Tongue (tissue), 2 donors: ENCODE data around the gene GNB1L. TPM values are rescaled to one million over a fixed set of nuclear protein-coding genes. Genes with fewer than 3 reads are reported as not detected.

Experiments
- DNase-seq: peaks from one replicate; pipeline ENCODE4 v3.0.0-alpha.2; 2015
- total RNA-seq: library from RNA; depleted of rRNA; stranded (reverse); fragments of >200 nt; gene quantifications from one replicate; pipeline ENCODE4 v1.2.3, GENCODE V29; 2014

Gene GNB1L
- total RNA-seq, 1 donor from 2014 or later: 6.1 TPM

DNA sequence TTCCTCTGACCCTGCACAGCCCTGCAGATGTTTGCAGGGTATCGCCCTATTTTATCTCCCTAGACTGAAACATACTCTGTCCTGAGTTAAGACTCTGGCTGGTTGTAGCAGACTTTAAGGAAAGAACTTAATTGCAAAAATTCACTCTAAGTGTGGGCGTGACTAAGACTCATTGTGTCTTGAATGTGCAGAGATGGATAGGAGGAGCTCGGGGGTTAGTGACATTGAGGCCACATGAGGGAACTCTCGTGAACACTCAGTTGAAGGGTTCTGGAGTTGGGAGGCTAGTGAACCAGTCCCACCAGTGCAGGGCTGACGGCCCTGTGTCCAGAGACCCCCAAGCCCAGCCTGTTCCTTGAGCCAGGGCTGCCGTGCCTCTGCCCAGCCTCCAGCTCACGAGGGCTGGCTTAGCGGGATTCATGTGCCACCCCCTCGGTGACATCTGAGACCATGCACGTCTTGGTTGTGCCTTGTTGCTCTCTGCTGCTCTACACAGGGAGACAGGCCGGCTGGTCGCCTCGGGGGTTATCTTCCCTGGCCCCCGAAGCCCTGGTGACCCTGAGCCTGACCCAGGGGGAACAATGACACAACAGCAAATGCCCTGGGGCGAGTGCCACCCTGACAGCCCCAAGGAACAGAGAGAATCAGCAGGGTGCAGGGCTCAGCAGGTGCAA lies 105.5 kb downstream of the GNB1L start:
- DNase-seq: peak; percentile 67

DNA sequence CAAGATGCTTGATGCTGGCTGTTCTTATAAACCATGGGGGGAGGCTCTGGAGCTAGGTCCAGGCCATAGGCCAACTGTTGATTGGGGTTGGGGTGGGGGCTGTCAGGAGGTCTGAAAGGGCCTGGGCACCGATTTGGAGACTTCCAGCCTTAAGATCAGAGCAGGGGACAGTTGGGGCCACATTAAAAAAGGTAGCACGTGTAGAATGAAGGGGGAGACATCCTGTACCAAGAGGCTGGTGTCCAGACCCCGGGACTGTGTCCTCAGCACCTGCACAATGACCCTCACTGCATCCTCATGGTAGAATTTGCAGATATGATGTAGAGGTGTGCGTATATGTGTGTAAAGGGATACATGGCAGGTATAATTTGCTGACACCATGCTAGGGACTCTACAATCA lies 106.5 kb downstream of the GNB1L start:
- no peak for DNase-seq

DNA sequence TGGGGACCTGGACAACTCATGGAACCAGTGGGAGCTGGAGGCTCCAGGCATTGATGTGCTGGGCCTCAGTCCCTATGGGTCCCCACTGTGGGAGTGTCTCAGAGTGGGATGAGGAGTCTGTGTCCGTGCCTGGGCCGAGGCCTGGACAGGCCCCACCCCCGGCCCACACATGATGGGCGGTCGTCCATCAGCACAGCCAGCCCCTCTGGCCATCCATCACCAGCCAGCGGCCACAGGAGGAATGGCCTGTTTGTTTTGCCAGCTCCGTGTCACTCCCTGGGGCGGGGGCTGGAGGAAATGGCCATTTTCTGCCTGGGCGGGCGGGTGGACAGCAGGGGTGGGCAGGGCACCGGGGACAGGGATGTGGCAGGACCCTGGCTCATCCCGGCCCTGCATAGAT lies 107.1 kb downstream of the GNB1L start:
- no peak for DNase-seq

DNA sequence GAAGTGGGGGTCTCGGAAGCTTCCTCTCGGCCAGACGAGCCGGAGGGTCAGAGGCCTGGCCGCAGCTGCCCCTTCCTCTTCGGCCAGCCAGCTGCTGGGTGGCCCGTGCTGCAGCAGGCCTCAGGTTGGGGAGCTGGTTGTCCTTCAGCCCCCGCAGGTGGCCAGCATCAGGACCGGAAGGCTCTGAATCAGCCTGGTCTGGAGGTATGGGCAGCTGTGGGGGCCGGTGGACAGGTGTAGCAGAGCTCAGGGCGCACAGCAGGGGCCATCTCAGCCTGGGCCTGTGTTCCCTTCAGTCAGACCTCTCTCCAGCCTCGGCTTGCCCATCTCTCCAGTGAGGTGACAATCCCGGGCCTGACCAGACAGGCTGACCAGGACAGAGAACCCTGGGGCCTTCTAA lies 107.9 kb downstream of the GNB1L start:
- DNase-seq: no peak

DNA sequence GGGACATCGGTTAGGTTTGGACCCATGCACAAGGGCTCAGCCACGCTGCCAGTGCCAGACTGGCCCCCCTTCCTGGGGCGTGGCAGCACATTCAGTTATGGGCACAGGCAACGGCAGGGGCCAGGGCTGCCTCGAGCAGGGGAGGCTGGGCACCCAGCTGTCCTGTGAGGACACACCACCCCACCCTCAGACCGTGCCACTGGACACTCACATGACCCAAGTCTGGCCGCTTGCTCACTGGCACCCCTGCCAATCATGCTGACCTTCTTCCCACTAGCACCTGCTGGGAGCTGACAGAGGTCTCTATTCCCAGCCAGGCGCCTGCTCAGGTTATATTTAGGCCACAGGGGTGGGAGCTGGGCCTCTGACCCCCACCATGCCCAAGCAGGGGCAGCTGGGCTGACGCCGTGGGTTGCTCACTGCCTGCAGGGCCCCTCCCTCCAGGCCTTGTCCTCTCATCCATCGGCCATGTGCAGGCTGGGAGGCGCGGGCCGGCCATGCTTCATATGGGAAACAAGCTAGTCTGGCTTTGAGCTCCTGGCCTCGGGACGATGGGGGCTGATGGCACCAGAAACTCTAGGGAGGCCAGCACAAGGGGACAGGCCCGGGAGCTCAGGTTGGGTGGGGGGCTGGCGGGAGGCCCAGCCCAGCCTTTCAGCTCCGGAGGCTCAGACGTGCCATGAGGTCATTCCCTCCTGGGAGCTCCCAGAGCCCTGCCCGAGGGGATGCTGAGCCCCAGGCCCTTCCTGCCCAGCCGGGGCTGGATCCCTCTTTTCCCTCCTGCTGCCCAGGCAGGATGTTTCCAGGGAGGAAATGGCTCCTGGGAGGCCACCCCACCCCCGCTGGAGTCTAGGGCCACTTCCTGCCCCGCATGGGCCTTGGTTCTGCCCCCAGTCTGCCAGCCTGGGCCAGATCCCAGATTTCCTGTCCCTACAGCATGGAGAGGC lies 109.2 kb downstream of the GNB1L start:
- DNase-seq: peak; percentile 89

DNA sequence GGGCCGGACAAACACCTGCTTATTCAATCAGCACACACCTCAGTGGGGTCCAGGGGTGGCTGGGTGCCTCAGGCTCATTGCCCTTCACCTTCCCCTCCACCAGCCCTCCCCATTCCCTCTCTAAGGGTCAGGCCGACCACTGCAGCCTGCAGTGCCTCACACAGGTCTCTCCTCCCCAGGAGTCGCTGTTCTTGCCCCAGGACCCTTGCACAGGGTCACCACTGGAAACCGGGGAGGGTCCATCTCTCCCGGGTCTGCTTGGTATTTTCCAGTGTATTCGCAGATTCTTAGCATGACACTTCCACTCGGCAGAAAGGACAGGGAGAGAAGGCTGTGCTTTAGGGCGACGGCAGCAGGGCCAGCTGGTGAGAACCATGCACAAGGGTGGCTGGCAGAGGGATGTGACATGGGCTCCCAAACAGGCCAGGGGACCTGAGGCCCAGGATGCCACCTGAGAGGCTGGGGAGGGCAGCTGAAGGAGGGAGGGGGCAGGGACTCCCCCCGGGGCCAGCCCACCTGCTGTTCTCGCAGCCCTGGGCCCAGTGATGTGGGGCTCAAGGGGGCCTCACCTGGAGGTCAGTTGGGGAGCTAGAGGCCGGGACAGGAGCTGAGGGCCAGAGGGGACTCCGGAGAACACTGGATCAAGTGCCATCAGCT lies 110.2 kb downstream of the GNB1L start:
- DNase-seq: no peak

DNA sequence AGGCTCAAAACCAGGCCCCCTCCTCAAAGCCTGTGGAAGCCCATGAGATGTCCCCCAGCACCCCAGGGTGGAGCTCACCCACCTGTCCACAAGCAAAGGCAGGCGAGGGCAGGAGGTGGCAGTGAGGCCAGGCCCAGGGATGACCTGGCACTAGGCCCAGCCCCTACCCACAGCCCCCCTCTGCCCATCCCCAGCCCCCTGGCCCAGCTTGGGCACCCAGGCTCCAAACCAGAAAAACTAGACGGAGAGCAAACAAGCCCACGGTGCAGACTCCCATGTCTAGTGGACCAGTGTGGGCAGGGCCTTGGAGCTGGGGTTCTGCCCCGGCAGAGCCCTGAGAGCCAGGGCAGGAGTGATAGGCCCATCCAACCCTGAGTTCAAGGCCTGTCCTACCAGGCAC lies 111.0 kb downstream of the GNB1L start:
- no peak for DNase-seq

DNA sequence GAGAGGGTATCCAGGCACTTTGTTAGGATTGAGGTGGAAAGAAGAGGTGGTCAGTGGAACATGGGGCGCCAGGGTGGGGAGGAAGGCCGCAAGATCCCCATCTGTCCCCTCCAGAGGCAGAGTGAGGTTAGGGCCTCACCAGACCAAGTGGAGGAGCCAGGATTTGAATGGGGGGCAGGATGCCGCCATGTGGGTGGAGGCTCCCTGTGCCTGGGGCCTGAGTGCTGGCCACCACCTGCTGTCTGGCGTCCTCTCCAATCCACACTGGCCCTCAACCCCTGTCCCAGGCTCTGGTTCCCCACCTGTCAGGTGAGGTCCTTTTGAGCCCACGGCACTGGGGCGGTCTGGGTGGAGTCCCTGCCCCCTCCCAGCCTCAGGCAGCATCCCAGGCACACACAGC lies 111.6 kb downstream of the GNB1L start:
- DNase-seq: no peak

DNA sequence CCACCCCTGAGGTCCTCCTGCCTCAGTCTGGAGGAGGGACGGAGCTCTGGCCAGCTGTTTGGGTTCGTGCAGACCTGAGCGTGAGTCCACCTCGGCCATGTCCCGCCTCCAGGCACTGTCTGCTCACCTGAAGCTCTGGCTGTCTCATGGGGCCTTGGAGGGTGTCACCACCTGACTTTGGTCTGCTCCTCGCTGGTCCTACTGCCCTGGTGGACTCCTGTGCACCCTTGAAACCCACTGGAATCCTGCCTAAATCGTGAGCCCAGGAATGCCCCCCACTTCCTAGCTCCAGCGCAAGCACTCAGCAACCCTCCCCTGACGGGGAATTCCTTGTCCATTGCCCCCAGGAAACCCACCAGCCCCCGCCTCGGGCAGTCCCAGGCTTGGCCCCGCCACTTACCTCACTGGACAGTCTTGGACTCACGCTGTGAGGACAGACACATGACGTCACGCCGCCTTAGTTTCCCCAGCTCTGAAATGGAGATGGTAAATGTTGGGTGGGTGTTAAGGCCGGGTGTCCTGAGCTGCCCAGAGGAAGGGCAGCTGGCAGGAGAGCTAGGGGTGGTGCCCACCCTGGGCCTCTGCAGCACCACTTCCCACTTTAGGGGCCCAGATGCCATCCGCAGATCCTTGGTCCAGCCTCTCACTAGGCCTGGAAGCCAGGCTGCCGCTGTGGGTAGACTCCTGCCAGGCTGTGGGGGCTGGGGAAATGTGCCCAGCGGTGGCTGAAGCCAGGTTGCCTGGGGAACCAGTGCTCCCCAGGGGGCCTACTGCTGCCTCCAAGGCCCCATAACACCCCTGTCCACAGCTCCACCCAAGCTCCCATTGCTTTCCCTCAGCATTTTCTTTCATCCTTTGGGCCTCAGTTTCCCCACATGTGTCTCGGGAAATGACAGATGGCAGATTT lies 112.3 kb downstream of the GNB1L start:
- DNase-seq: no peak

DNA sequence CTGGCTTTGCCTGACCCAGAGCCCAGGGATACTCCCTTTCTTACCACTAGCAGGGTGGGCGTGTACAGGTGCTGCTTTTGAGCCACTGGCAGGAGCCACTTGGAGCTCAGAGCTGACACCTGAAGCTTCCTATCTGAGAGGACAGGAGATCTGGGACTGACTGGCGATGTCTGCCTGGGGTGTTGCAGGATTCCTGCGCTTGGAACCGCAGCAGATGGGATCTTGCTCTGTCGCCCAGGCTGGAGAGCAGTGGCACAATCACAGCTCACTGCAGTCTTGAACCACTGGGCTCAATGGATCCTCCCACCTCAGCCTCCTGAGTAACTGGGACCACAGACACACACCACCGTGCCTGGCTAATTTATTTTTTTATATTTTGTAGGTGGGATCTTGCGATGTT lies 113.6 kb downstream of the GNB1L start:
- no peak for DNase-seq

DNA sequence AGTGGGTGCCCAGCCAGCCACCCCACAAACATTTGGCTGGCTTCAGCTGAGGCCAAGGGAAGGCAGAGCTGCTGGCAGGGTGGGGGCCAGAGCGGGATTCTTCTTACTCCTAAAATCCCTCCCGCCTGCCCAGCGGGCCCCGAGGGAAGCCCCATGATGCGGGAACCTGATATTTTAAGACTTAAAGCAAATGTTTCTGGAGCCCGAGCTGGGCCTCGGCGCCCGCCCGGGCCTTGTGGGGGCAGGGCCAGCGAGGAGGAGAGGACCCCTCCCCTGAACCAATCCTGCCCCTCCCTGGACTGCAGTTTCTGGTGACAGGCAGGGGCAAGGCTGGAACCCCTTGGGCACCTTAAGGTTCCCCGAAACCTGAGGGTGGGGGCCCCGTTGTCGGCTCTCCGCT lies 114.1 kb downstream of the GNB1L start:
- DNase-seq: peak; percentile 86

DNA sequence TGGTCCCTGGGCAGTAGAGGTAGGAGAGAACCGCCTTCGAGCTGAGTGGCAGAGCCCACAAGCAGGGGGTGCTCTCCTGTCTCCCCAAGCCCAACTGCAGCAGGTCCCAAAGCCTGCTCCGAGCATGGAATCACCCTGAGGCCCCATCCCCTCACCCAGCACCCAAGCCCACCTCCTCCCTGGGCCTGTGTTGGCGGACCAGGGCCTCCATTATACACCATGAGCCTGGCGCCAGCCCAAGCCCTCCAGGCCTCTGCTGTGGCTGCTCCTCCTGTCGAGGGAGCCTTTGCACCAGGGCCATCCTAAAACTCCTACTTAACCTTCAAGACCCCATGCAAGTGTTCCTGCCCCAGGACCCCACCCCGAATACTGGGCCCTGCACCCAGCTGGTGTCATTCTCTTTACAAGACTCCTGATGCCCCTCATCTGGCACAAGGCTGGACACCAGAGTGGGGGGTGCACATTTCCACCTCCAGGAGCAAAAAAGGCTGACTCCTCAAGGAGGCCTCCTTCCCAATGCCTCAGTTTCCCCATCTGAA lies 114.7 kb downstream of the GNB1L start:
- DNase-seq: no peak

DNA sequence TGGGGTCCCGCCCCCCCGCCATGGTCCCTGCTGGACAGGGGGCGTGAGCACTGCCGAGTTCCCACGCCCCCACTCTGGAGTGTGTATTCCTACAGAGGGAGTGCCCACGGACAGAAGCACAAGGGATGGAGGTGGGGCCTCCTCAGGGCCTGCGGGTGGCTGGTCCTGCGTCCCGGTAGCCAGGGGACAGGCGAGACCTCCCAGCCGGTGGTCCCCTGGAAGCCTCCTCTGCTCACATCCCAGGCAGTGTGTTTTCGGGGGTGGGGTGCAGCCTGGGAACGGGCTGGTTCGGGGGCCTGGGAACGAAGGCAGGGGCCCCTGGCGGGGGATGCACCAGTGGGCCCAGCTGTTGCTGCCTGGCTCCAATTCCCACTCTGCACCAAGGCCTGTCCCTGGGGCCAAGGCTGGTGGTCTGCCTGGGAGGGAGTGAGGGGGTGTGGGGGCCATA lies 115.2 kb downstream of the GNB1L start:
- DNase-seq: no peak

DNA sequence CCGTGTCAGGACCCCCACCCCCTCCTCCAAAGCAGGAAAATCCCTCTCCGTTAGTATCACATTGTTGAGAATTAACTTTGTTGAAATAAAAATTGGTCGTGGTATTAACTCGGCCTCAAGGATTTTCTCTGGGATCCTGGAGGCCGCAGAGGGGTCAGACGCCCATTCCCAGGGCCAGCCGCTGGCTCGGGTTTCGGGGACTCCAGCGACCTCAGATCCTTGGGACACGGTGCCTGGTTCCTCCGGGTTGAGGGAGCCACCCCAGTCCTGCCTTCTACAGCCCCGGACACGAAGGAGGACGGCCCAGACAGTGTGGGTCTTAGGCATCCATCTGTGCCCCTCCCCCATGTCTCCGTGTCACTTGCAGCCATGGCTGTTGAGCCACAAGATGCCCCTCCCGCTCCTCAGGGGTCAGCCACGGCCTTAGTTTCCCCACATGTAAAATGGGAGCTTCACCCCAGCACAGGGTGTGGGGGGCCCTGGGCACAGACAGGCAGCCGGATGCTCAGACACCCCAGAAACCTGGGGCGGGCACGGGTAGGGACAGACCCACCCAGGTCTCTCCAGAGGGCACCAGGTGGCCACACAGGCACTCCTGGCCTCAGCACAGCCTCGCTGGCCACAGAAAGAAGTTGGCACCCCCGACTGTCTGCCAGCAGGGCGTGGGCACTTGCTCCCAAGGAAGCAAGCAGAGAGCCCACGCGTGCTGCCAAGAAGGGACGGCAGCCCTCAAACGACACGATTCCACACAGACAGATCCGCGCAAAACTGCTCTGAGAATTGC lies 115.8 kb downstream of the GNB1L start:
- DNase-seq: no peak

DNA sequence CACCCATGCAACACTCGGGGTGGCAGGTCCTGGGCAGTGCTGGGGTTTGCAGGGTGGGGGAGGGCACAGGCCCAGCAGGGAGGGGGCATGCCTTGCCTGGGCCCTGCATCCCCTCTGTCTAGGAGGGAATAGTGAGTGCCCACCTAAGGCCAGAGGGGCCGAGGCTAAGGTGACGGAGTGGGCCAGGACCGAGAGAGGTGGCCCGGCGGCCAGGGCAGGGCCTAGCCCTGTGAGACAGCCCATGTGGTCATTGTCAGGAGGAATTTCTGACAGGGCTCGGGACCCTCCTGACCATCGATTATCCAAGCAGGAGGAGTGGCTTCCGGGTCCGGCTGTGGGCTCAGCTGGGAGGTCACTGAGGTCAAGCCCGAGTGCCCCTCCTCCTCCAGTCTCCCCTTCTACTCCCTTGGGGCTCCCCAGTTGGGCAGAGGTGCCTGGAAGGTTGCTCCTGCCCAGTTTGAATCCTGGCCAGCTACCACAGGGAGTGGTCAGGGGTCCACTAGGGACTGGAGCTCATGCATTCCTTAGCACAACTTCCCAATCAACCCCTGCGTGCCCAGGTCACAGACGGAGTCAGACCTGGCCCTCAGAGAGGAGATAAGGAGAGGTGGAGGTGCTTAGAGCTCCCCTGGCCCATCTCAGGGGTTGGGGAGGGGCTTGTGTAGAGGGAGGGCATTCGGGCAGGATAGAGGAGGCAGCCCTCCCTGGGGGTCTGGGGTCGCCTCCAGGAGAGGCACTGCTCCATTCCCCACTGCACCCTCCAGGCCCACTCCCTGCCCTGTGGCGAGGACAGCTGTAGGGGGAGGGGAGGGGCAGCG lies 116.6 kb downstream of the GNB1L start:
- no peak for DNase-seq

DNA sequence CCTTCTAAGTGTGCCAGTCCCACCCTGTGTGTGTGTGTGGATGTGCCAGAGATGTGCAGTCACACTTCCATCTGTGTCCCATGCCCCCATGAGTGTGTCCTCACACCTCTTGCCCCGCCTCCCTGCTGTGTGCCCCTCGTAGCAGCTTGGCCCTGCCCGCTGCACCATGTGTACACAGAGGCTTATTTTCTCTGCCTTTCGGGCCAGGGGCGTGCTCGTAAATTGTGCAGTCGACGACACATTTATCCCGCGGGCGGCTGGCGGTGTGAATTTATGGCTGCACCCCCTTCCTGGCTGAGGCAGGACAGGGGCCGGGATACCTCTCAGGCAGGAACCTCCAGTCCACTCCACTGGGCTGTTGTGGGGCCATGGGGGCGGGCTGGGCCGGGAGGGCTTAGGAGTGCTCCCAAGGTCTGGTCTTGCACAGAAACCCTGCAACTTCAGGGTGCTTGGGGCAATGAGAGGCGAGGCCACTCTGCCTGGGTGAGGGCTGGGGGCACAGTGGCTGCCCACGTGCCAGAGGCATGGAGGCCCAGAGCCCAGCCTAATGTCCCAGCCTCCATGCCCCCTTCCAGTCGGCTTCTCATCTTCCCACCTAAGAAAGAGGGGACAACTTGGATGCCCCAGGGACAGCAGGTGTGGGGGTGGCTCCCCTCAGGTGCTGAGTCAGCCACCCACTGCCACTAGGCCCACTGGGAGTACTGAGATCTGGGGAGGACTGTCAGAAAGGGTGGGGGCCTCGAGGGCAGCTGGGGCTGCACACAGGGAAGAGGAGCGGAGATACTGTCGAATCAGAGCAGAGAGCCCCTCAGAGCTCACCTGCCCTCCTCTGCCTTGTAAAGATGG lies 118.8 kb downstream of the GNB1L start:
- DNase-seq: no peak

DNA sequence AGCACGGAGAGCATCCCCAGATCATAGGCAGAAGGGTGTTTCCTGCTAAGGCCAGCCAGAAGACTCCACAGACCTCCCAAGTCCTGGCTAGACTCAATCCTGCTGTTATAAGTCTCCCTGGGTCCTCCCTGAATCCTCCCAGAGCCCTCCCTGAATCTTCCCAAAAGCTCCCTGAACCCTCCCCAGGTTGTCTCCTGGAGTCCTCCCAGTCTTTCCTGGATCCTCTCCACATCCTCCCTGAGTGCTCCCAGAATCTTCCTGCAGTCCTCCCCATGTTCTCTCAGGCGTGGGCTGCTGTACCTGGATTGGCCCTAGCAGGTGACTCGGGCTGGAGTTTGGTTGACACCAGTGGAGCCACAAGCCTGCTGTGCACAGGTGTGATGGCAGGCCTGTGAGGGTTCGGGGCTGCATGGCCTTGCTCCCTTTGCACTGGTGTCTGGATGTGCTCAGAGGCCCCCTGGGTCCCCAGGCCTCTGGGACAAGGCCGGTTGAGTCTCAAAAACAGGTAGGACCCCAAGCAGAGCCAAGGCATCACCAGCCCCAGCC lies 119.8 kb downstream of the GNB1L start:
- DNase-seq: no peak

DNA sequence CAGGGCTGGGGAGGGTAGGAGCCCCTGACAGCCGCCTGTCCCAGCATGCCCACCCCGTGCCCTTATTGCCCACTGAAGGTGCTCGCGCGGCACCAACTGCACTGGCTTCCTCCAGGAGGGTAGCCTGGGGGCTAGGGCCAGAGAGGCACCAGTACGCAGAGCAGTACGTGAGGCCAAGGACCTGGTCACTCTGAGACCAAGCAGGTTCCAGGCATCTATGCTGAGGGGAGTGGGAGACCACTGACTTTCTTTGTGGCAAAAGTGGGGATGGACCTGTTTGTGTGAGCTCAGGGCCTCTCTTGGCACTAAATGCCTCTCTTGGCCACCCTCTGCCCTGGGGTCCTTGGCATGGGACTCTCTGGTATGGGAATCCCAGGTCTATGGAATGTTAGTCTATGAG lies 120.5 kb downstream of the GNB1L start:
- no peak for DNase-seq

DNA sequence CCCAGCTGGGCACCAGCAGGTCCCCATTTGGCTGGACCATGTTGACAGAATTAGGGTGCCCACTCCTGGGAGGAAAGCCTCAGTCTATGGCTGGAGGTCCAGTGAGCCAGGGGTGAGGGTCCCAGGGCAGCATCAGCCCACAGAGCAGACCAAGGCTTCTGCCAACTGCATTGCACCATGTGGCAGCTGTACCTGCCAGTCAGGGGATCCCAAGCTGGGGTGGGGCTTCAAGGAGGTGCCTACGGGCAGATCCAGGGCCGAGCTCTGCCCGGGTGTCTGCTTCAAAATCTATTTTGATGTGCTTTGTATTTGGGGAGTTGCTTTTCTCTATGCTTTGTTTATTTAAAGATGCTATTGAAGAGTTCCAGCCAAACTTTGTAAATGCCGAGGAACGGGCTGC lies 120.9 kb downstream of the GNB1L start:
- no peak for DNase-seq
